ENCODE results near the gene HMX1. TPM values are rescaled to one million over a fixed set of nuclear protein-coding genes. Genes with fewer than 3 reads are reported as not detected.

HMX1 gene
- total RNA-seq, 1 experiment from 2014 or later, result not detected

DNA sequence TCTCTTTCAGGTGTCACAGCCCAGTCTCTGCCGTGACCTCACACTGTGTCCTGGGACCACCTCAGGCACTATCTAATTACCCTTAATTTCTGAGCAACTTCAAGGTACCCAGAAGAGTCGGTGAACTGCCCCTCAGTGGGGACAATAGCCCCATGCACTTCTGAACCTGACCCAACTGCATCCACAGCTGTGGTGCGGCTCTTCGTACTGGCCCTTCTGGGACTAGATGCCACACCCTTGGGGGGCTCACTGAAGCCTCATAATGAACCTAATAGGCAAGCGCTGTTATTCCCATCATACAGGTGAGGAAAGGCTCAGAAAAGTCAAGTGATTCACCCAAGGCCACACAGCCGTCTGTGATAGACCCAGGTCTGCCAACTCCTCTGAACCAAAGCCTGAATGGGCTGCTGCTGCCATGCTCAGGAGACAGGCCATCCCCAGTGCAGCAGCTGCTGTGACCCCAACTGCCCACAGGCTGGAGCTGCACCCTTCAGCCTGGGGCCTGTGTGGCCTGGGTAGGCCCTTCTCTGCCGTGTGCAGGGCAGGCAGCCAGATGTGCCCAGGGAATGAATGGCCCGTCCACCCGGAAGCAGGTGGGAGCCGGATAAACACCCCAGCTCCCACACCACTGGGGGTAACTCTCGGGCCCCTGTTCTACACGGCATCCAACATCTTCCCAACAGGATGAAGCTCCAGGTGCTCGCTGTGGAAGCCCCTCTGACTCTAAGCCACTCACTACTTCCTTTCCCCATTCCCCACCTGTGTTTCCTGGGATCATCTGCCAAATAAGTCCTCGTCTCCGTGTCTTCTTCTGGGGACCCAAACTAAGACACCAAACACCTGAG is 35.9 kb downstream of the HMX1 start:
- in situ Hi-C loops (cut with HindIII; ENCODE audit: low sequenced_read_pairs), result no loop called here
- DNase-seq (ENCODE audit: low spot score), result no peak

- in situ Hi-C loops (cut with HindIII; ENCODE audit: low sequenced_read_pairs), result no loop called here
Observed at GRCh38 chr4:8834681-8835220, 36.9 kb downstream of the HMX1 start.

GRCh38 chr4:8832113-8832915 is 39.3 kb downstream of the HMX1 start:
- in situ Hi-C loops (cut with HindIII; ENCODE audit: low sequenced_read_pairs), result no loop called here
- no peak for DNase-seq (ENCODE audit: low spot score)

More at GRCh38 chr4:8834681-8835220, 36.9 kb downstream of the HMX1 start:
- DNase-seq (ENCODE audit: low spot score), result no peak

DNA sequence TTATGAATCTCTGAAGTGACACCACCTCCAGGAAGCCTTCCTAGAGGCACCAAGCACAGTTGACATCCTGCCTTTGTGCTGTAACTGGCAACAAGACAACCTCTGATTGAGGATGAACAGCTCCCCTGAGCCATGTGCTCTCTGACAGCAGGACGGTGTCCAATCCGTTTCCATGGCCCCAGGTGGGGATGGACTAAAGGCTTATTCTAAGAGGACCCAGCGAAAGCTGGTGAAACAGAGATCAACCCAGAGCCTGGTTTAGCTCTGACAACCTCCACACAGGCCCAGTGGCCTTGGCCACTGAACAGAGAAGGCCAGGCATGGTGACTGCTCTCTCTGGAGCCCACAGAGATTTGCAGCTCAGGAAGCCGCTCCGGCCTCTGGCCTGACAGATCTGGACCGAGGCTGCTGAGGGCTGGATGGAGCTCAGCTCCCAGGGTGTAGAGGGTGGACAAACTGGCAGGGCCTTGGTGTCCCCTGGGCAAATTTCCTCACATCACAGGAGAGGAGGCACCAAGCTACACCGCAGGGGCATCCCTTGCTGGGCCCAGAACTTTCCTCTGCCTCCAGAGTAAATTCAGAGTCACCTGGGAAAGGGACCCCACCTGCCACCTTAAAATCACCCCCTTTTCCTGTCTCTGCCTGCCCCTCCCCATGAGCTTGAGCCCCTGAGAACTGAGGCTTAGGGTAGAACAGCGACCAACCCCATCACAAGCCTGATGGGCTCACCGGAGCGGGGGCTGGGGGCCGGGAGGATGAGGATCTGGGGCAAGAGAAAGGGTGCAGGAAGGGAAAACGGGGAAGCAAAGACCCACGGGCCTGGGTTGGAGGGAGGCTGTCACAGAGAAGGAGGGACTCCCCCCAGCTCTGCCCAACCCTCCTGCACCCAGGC is 40.2 kb downstream of the HMX1 start:
- no peak for DNase-seq (ENCODE audit: low spot score)
- in situ Hi-C loops (cut with HindIII; ENCODE audit: low sequenced_read_pairs), result no loop called here

GRCh38 chr4:8830611-8831200 is 40.9 kb downstream of the HMX1 start:
- no peak for DNase-seq (ENCODE audit: low spot score)
- in situ Hi-C loops (cut with HindIII; ENCODE audit: low sequenced_read_pairs), result no loop called here

DNA sequence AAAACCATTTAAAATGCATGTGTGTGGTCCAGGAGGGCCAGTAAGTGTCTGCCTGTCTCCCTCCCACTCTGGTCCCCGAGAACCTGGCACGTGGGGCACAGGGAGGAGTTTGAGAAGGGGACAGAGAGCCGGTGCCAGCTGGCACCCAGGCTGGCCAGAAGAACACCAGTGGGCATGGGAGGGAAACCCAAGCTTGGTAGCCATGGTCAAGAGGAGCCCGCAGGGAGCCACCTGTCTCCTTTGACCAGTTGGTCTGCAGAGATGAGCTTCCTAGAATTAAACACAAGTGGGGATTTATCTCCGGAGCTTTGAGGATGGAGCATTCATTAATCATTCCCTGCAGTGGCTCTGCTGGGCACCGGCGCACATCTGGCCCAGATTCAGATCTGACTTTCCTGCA is 41.6 kb downstream of the HMX1 start:
- DNase-seq (ENCODE audit: low spot score), result no peak
- in situ Hi-C loops (cut with HindIII; ENCODE audit: low sequenced_read_pairs), result no loop called here

DNA sequence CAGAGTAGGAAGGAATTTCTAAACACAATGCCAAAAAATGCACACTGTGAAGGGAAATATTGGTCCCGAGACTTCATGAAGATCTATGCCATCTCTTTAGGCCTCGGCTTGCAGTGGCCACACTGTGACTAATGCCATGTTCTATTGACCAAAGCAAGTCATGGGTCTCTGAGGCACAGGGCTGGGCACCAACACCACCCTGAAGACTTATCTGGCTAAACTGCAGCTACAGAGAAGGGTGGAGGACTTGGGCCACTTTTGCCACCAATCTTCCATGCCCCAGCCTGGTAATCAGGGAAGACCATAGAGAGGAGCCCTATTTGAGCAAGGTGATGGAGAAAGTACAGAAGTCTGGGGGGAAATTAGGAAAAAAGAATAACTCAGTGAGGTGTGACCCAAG is 42.1 kb downstream of the HMX1 start:
- no peak for DNase-seq (ENCODE audit: low spot score)
- in situ Hi-C loops (cut with HindIII; ENCODE audit: low sequenced_read_pairs), result no loop called here

GRCh38 chr4:8828869-8829268 is 42.8 kb downstream of the HMX1 start:
- DNase-seq (ENCODE audit: low spot score), result no peak
- in situ Hi-C loops (cut with HindIII; ENCODE audit: low sequenced_read_pairs), result no loop called here

DNA sequence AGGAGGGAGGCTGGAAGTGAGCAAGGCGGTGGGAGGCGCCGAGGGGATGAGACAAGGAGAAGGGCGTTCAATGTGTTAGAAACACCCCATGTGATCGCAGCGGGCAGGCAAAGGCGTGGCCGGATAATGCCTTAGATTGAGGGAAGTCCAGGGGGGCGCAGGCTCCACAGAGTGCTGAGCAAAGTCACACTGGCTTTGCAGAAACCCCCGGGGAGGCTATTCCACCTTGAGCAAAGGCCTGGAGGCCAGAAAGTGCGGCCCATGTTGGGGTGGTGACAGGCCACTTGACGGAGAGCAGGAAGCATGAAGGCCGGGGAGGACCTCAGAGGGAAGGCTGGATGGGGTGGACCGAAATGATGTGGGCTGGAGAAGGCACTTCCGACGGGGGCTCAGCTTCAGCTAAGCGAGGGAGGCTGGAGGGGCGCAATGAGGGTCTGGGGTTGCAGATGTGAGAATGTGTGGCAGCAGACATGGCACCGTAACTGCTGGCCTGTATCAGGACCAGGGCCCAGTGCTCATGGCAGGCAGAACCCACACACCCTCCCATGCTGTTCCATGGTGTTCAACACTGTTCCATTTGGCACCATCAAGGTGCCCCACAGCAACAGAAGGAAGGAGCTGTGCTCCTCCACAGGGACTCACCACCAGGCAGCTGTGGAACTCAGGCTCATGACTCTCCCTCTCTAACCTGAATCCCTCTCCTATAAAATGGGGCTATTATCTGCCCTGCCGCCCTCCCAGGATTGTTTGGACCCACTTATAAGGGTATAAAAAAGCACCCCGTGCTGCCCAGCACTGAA is 50.3 kb downstream of the HMX1 start:
- no peak for DNase-seq (ENCODE audit: low spot score)
- in situ Hi-C loops (cut with HindIII; ENCODE audit: low sequenced_read_pairs), result no loop called here

DNA sequence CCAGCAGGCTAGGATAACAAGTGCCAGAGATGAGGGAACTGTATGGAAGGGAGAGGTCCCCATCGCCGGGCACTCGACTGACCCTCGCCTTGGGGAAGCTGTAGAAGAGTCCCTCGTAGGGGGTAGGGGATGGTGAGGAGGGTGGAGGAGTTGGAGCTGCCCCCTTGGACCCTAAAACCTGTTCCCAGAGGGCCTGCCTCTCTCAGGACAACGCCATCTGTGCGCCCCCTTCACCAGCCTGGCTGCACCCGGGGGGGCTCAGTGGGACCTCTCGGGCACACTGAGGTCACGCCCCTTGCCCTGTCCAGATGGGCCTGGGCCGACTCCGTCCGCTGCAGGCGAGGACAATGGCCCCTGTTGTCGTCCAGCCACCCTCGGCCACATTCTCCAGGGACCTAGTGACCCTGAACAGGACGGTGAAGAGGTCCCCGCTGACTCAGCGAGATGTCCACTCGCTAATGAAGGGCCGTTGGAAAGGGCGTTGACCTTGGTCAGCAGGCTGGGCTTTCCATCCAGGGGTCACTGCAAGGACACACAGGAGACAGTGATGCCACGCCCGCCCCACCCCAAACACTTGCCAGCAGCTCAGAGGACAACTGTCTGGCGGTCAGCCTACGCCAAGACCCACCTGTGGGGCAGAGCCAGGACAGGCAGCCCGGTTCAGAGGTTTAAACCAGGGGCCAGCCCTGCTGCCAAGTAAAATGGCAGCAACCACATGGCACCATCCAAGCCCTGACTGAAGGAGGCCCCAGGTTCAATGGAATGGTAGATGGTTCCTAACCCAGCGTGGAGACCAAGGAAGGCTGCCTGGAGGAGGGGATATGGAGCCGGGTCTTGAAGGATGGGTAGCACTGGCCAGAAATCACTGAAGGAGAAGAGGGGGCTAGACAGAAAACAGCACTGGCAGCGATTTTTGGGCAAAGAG is 51.2 kb downstream of the HMX1 start:
- in situ Hi-C loops (cut with HindIII; ENCODE audit: low sequenced_read_pairs), result no loop called here
- DNase-seq (ENCODE audit: low spot score), result no peak

- in situ Hi-C loops (cut with HindIII; ENCODE audit: low sequenced_read_pairs), result no loop called here
- DNase-seq (ENCODE audit: low spot score), result no peak
Observed at GRCh38 chr4:8819473-8820177, 52.0 kb downstream of the HMX1 start.

- no peak for DNase-seq (ENCODE audit: low spot score)
- in situ Hi-C loops (cut with HindIII; ENCODE audit: low sequenced_read_pairs), result no loop called here
Observed at GRCh38 chr4:8819019-8819418, 52.6 kb downstream of the HMX1 start.

DNA sequence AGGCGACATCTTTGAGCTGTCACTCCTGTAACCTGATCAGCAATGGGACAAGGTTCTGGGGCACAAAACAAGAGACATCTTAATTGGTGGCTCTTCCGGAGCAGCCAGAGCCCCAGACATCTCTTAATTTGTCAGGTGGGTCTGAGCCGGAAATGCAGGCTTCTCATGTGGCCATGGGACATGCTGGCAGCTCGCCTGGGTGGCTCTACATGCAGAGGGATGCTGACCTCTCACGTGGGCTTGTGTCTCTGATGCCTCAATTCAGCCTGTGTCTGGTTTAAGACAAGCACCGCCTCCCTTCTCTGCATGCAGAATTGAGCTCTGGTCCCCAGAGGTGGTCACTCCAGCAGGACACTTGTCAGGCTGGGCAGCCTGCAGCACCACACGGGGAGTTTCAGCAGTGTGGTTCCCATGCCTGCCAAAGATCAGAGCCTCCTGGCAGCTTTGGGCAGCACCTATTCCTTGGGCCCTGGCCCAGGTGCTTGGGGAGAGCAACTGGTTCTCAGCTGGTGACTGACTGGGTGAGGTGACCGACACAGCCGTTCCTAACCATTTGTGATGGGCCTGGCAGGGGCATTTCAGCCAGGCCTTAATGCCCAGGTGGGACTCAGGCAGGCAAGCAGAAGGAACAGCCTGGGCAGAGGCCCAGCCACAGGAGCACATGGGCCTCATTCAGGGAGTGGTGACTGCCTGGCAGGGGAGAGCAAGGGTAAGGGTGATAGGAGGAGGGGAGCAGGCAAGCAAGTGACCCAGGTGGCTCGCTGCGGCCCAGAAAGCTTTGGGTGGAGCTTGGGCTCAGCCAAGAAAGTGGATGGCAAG is 53.4 kb downstream of the HMX1 start:
- in situ Hi-C loops (cut with HindIII; ENCODE audit: low sequenced_read_pairs), result no loop called here
- no peak for DNase-seq (ENCODE audit: low spot score)

DNA sequence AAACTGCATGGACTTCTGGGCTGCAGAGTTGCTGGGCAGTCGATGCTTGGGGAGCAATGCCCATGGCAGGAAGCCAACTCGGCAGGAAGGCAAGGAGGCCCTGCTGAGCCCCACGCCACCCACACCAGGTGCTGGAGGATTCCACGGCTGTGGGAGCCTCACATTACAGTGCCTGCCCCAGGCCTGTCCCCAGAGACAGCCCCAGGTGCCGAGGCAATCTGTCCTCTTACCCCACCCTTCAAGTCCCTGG is 53.9 kb downstream of the HMX1 start:
- in situ Hi-C loops (cut with HindIII; ENCODE audit: low sequenced_read_pairs), result no loop called here
- DNase-seq (ENCODE audit: low spot score), result no peak

GRCh38 chr4:8817096-8817812 is 54.4 kb downstream of the HMX1 start:
- no peak for DNase-seq (ENCODE audit: low spot score)
- in situ Hi-C loops (cut with HindIII; ENCODE audit: low sequenced_read_pairs), result no loop called here
